Calu3 (cell line): ENCODE measurements around the gene BBIP1. TPM values are rescaled to one million over a fixed set of nuclear protein-coding genes. Genes with fewer than 3 reads are reported as not detected.

Experiments
- BruUV-seq: library from RNA; stranded (reverse); fragments of 400-500 nt; replicated peaks from 2 replicates; lab custom pipeline; 2021; lab: Mats Ljungman, UMichigan
- CTCF ChIA-PET: fragments of 300-600 bp; sonication (Branson Sonifier 250); formaldehyde crosslinking; loops from one replicate; lab custom pipeline; 2022; ENCODE audit warnings: antibody characterized with exemption; lab: Charles Lee
- DNase-seq: peaks from one replicate; pipeline ENCODE4 v3.0.0; 2022
- H3K27ac Mint-ChIP-seq: one replicate; pipeline ENCODE4 v1.8.0; 2022; ENCODE audit warnings: mixed read lengths; ENCODE audit not compliant: unreplicated experiment
- H3K27me3 Mint-ChIP-seq: one replicate; pipeline ENCODE4 v1.8.0; 2022; ENCODE audit warnings: mixed read lengths; ENCODE audit not compliant: unreplicated experiment
- H3K36me3 Mint-ChIP-seq: one replicate; pipeline ENCODE4 v1.8.0; 2022; ENCODE audit warnings: mild to moderate bottlenecking, moderate library complexity, mixed read lengths; ENCODE audit not compliant: insufficient read depth, unreplicated experiment
- H3K4me1 Mint-ChIP-seq: one replicate; pipeline ENCODE4 v1.8.0; 2022; ENCODE audit warnings: mild to moderate bottlenecking, low read depth, mixed read lengths; ENCODE audit not compliant: unreplicated experiment
- H3K4me3 Mint-ChIP-seq: one replicate; pipeline ENCODE4 v1.8.0; 2022; ENCODE audit warnings: mild to moderate bottlenecking, low read depth, moderate library complexity, mixed read lengths; ENCODE audit not compliant: unreplicated experiment
- H3K9me3 Mint-ChIP-seq: one replicate; pipeline ENCODE4 v1.8.0; 2022; ENCODE audit warnings: low read depth, mixed read lengths; ENCODE audit not compliant: unreplicated experiment
- CTCF ChIP-seq: fragments of 200-600 bp; IDR thresholded peaks from one replicate; pipeline ENCODE4 v1.8.0; 2022; ENCODE audit warnings: antibody characterized with exemption; ENCODE audit not compliant: unreplicated experiment
- intact Hi-C: fragments of 100-400 bp; cut with micrococcal nuclease; formaldehyde crosslinking; loops from one replicate; pipeline ENCODE4 v1.10.0; 2022; ENCODE audit not compliant: unreplicated experiment
- total RNA-seq: library from RNA; stranded (reverse); gene quantifications from 2 replicates; pipeline ENCODE4 v1.2.3, GENCODE V29; 2022

Gene BBIP1
- total RNA-seq, 1 experiment from 2014 or later, result 15.8 TPM

- Mint-ChIP-seq H3K9me3 (peaks cover 3% of the 10 kb centered on the region), H3K36me3 (peaks cover 4% of the 10 kb centered on the region), H3K4me1 (peaks cover 29% of the 10 kb centered on the region), H3K27ac (no peak overlapping the region), H3K4me3 (no peak overlapping the region), H3K27me3 (no peaks in the 10 kb centered on the region)
- BruUV-seq, result no TSS peak
- intact Hi-C loops, result no loop called here
- DNase-seq, result no peak
- no peak for TF ChIP-seq CTCF
- CTCF ChIA-PET, result interaction anchor here (0.6 kb wide), 1 partner anchor 245 kb away, joined by 3 read pairs; no protein-coding TSS in a partner anchor
These were observed 28.1 kb upstream of the BBIP1 start for GRCh38 chr10:110947061-110947595.

GRCh38 chr10:110946496-110946895, 27.5 kb upstream of the BBIP1 start:
- intact Hi-C loops, result no loop called here
- no TSS peak for BruUV-seq

GRCh38 chr10:110944792-110945396, 25.9 kb upstream of the BBIP1 start:
- CTCF ChIA-PET, result interaction anchor here (0.9 kb wide), 1 partner anchor 162 kb away, joined by 3 read pairs; no protein-coding TSS in a partner anchor
- BruUV-seq, result no TSS peak
- H3K4me1 Mint-ChIP-seq, result peaks cover 29% of the 10 kb centered on the region
- no peaks in the 10 kb centered on the region for H3K27me3 Mint-ChIP-seq
- peaks cover 4% of the 10 kb centered on the region for H3K36me3 Mint-ChIP-seq
- no peak overlapping the region for H3K4me3 Mint-ChIP-seq
- TF ChIP-seq CTCF, result no peak
- H3K9me3 Mint-ChIP-seq, result peaks cover 3% of the 10 kb centered on the region
- intact Hi-C loops, result no loop called here
- no peak overlapping the region for H3K27ac Mint-ChIP-seq
- DNase-seq, result no peak

More at GRCh38 chr10:110946496-110946895, 27.5 kb upstream of the BBIP1 start:
- Mint-ChIP-seq H3K36me3 (peaks cover 4% of the 10 kb centered on the region), H3K27ac (no peak overlapping the region), H3K27me3 (no peaks in the 10 kb centered on the region), H3K4me1 (peaks cover 29% of the 10 kb centered on the region), H3K4me3 (no peak overlapping the region), H3K9me3 (peaks cover 3% of the 10 kb centered on the region)
- CTCF ChIA-PET, result no interaction called here
- DNase-seq, result no peak
- TF ChIP-seq CTCF, result no peak

- DNase-seq, result no peak
- BruUV-seq, result no TSS peak
- Mint-ChIP-seq H3K36me3 (no peaks in the 10 kb centered on the region), H3K9me3 (no peaks in the 10 kb centered on the region), H3K27ac (no peak overlapping the region), H3K4me1 (peaks cover 14% of the 10 kb centered on the region), H3K4me3 (no peak overlapping the region), H3K27me3 (no peaks in the 10 kb centered on the region)
- CTCF ChIA-PET, result no interaction called here
- intact Hi-C loops, result no loop called here
- no peak for TF ChIP-seq CTCF
These were observed 20.4 kb upstream of the BBIP1 start for GRCh38 chr10:110939419-110939818.
